ENCODE data around the gene HRAS. TPM values are rescaled to one million over a fixed set of nuclear protein-coding genes. Genes with fewer than 3 reads are reported as not detected.

The HRAS gene
- total RNA-seq, 1 experiment from 2014 or later: 69.0 TPM

- DNase-seq: no peak
- Histone ChIP-seq H3K27me3 (replicated peaks; ENCODE audit: control insufficient read depth, insufficient read depth, low read length) (no peaks in the 10 kb centered on the region), H3K4me3 (ENCODE audit: low read depth, low read length) (no peak overlapping the region), H3K36me3 (ENCODE audit: control insufficient read depth, insufficient read depth, low read length) (no peaks in the 10 kb centered on the region), H3K4me1 (no peaks in the 10 kb centered on the region), H3K9me3 (no peaks in the 10 kb centered on the region)
- Mint-ChIP-seq H3K4me3 (ENCODE audit: unreplicated experiment) (no peak overlapping the region), H3K4me1 (ENCODE audit: low read depth, unreplicated experiment) (no peaks in the 10 kb centered on the region), H3K36me3 (ENCODE audit: insufficient read depth, unreplicated experiment) (peaks cover 7% of the 10 kb centered on the region), H3K27me3 (ENCODE audit: insufficient read depth, unreplicated experiment) (no peaks in the 10 kb centered on the region), H3K9me3 (ENCODE audit: unreplicated experiment) (no peaks in the 10 kb centered on the region), H3K27ac (ENCODE audit: unreplicated experiment) (no peak overlapping the region)
- no peak for TF ChIP-seq CTCF (IDR thresholded peaks at IDR 0.05; ENCODE audit: insufficient read depth in 1 of 2, low read depth in 1 of 2, low read length in 1 of 2, severe bottlenecking in 1 of 2, unreplicated experiment in 1 of 2)
- POLR2A ChIA-PET: no interaction called here
- no TSS peak for BruUV-seq (replicated peaks)
- intact Hi-C loops (cut with micrococcal nuclease; ENCODE audit: unreplicated experiment): no loop called here
- CTCF ChIA-PET: no interaction called here
Measured at GRCh38 chr11:486189-486588, 49.2 kb downstream of the HRAS start.

- no peak overlapping the region for H3K4me3 ChIP-seq (ENCODE audit: low read depth, low read length)
- H3K4me1 ChIP-seq: no peaks in the 10 kb centered on the region
- BruUV-seq (replicated peaks): no TSS peak
- Mint-ChIP-seq H3K4me3 (ENCODE audit: unreplicated experiment) (no peak overlapping the region), H3K27ac (ENCODE audit: unreplicated experiment) (no peak overlapping the region), H3K4me1 (ENCODE audit: low read depth, unreplicated experiment) (no peaks in the 10 kb centered on the region), H3K27me3 (ENCODE audit: insufficient read depth, unreplicated experiment) (no peaks in the 10 kb centered on the region), H3K36me3 (ENCODE audit: insufficient read depth, unreplicated experiment) (peaks cover 3% of the 10 kb centered on the region), H3K9me3 (ENCODE audit: unreplicated experiment) (no peaks in the 10 kb centered on the region)
- CTCF ChIA-PET: no interaction called here
- POLR2A ChIA-PET: no interaction called here
- H3K27me3 ChIP-seq (replicated peaks; ENCODE audit: control insufficient read depth, insufficient read depth, low read length): no peaks in the 10 kb centered on the region
- DNase-seq: no peak
- TF ChIP-seq CTCF (IDR thresholded peaks at IDR 0.05; ENCODE audit: insufficient read depth in 1 of 2, low read depth in 1 of 2, low read length in 1 of 2, severe bottlenecking in 1 of 2, unreplicated experiment in 1 of 2): no peak
- intact Hi-C loops (cut with micrococcal nuclease; ENCODE audit: unreplicated experiment): no loop called here
- no peaks in the 10 kb centered on the region for H3K36me3 ChIP-seq (ENCODE audit: control insufficient read depth, insufficient read depth, low read length)
- H3K9me3 ChIP-seq: no peaks in the 10 kb centered on the region
Measured at GRCh38 chr11:484616-485015, 50.8 kb downstream of the HRAS start.

Small RNAs within 50 kb of the gene (microRNA-seq; reads per million reads assigned to microRNA genes)
- gene MIR210: 435 reads per million, percentile 81 among the genes with 10 or more reads in this experiment

Other genes starting within 250 kb of the HRAS start
- gene PGGHG, start 246.4 kb downstream of the HRAS start, total RNA-seq (2022): 59.6 and 66.5 TPM in 2 replicates
- not detected in 2 replicates for gene IFITM5, start 236.1 kb downstream of the HRAS start, total RNA-seq (2022)
- 7.0 and 7.3 TPM in 2 replicates for gene IFITM2, start 227.8 kb downstream of the HRAS start, total RNA-seq (2022)
- gene IFITM1, start 221.5 kb downstream of the HRAS start, total RNA-seq (2022): 3.0 and 3.2 TPM in 2 replicates
- 6.9 and 12.4 TPM in 2 replicates for gene IFITM3, start 214.7 kb downstream of the HRAS start, total RNA-seq (2022)
- 30.7 and 35.6 TPM in 2 replicates for gene B4GALNT4, start 166.1 kb downstream of the HRAS start, total RNA-seq (2022)
- 143 and 149 TPM in 2 replicates for gene PKP3, start 141.4 kb downstream of the HRAS start, total RNA-seq (2022)
- 119 and 124 TPM in 2 replicates for gene SIGIRR, start 120.6 kb downstream of the HRAS start, total RNA-seq (2022)
- 85.5 and 92.6 TPM in 2 replicates for gene ANO9, start 93.6 kb downstream of the HRAS start, total RNA-seq (2022)
- 40.6 and 44.3 TPM in 2 replicates for gene PTDSS2, start 85.3 kb downstream of the HRAS start, total RNA-seq (2022)
- gene RNH1, start 28.3 kb downstream of the HRAS start, total RNA-seq (2022): 134 and 136 TPM in 2 replicates
- gene LRRC56, start 2.0 kb upstream of the HRAS start, total RNA-seq (2022): 4.3 and 4.4 TPM in 2 replicates
- 11.9 and 13.8 TPM in 2 replicates for gene LMNTD2, start 25.2 kb upstream of the HRAS start, total RNA-seq (2022)
- gene RASSF7, start 25.4 kb upstream of the HRAS start, total RNA-seq (2022): 61.1 and 65.5 TPM in 2 replicates
- gene PHRF1, start 40.9 kb upstream of the HRAS start, total RNA-seq (2022): 43.9 and 46.8 TPM in 2 replicates
- gene IRF7, start 80.4 kb upstream of the HRAS start, total RNA-seq (2022): 27.2 and 31.2 TPM in 2 replicates
- gene CDHR5, start 89.4 kb upstream of the HRAS start, total RNA-seq (2022): 30.2 and 42.0 TPM in 2 replicates
- gene SCT, start 91.6 kb upstream of the HRAS start, total RNA-seq (2022): not detected in 2 replicates
- gene DRD4, start 101.7 kb upstream of the HRAS start, total RNA-seq (2022): 1.0 and 1.1 TPM in 2 replicates
- gene DEAF1, start 159.6 kb upstream of the HRAS start, total RNA-seq (2022): 50.6 and 56.6 TPM in 2 replicates
- gene TMEM80, start 160.2 kb upstream of the HRAS start, total RNA-seq (2022): 70.3 and 74.7 TPM in 2 replicates
- gene EPS8L2, start 170.7 kb upstream of the HRAS start, total RNA-seq (2022): 203 and 224 TPM in 2 replicates
- 293 and 300 TPM in 2 replicates for gene TALDO1, start 211.9 kb upstream of the HRAS start, total RNA-seq (2022)
- 85.0 and 91.5 TPM in 2 replicates for gene GATD1, start 241.9 kb upstream of the HRAS start, total RNA-seq (2022)